ENCODE measurements around the gene ABCG8.
"Not testable (repeated sequence)": the region's sequence is repeated elsewhere in the genome, so short reads cannot be mapped to it uniquely, and the experiment has no call there.

ABCG8 gene

GRCh38 chr2:43894743-43895142 is 56.0 kb downstream of the ABCG8 start:
- in situ Hi-C loops (cut with MboI; ENCODE audit: low sequenced_read_pairs) = no loop called here
- Histone ChIP-seq H3K4me3 (no peak overlapping the region), H3K36me3 (replicated peaks) (peaks cover 85% of the 10 kb centered on the region), H3K9me3 (no peaks in the 10 kb centered on the region), H3K27me3 (ENCODE audit: low read depth) (no peaks in the 10 kb centered on the region), H3K4me1 (peaks cover 42% of the 10 kb centered on the region)
- DNase-seq (ENCODE audit: low spot score in 2 of 2) = no peak

GRCh38 chr2:43896906-43897305 is 58.1 kb downstream of the ABCG8 start:
- peaks cover 72% of the 10 kb centered on the region for H3K36me3 ChIP-seq (replicated peaks)
- peak in 1 of 2 experiments; percentile 69 for DNase-seq (ENCODE audit: low spot score in 2 of 2)
- peaks cover 28% of the 10 kb centered on the region for H3K4me1 ChIP-seq
- H3K4me3 ChIP-seq = no peak overlapping the region
- in situ Hi-C loops (cut with MboI; ENCODE audit: low sequenced_read_pairs) = no loop called here
- no peaks in the 10 kb centered on the region for H3K9me3 ChIP-seq
- H3K27me3 ChIP-seq (ENCODE audit: low read depth) = no peaks in the 10 kb centered on the region

GRCh38 chr2:43897492-43897891 is 58.7 kb downstream of the ABCG8 start:
- H3K4me1 ChIP-seq = peaks cover 28% of the 10 kb centered on the region
- H3K4me3 ChIP-seq = no peak overlapping the region
- H3K27me3 ChIP-seq (ENCODE audit: low read depth) = no peaks in the 10 kb centered on the region
- in situ Hi-C loops (cut with MboI; ENCODE audit: low sequenced_read_pairs) = no loop called here
- no peak for DNase-seq (ENCODE audit: low spot score in 2 of 2)
- H3K36me3 ChIP-seq (replicated peaks) = peaks cover 69% of the 10 kb centered on the region
- H3K9me3 ChIP-seq = no peaks in the 10 kb centered on the region

GRCh38 chr2:43898134-43898837 is 59.5 kb downstream of the ABCG8 start:
- Histone ChIP-seq H3K36me3 (replicated peaks) (peaks cover 61% of the 10 kb centered on the region), H3K4me3 (no peak overlapping the region), H3K27me3 (ENCODE audit: low read depth) (no peaks in the 10 kb centered on the region), H3K9me3 (no peaks in the 10 kb centered on the region), H3K4me1 (peaks cover 28% of the 10 kb centered on the region)
- DNase-seq (ENCODE audit: low spot score in 2 of 2) = peak; percentile 51 to 76
- in situ Hi-C loops (cut with MboI; ENCODE audit: low sequenced_read_pairs) = no loop called here

GRCh38 chr2:43898838-43899346 is 60.1 kb downstream of the ABCG8 start:
- Histone ChIP-seq H3K9me3 (no peaks in the 10 kb centered on the region), H3K4me1 (peaks cover 28% of the 10 kb centered on the region), H3K4me3 (no peak overlapping the region), H3K36me3 (replicated peaks) (peaks cover 55% of the 10 kb centered on the region), H3K27me3 (ENCODE audit: low read depth) (no peaks in the 10 kb centered on the region)
- in situ Hi-C loops (cut with MboI; ENCODE audit: low sequenced_read_pairs) = no loop called here
- no peak for DNase-seq (ENCODE audit: low spot score in 2 of 2)

- H3K4me1 ChIP-seq = peaks cover 33% of the 10 kb centered on the region
- no peaks in the 10 kb centered on the region for H3K9me3 ChIP-seq
- in situ Hi-C loops (cut with MboI; ENCODE audit: low sequenced_read_pairs) = no loop called here
- peaks cover 48% of the 10 kb centered on the region for H3K36me3 ChIP-seq (replicated peaks)
- no peak for DNase-seq (ENCODE audit: low spot score in 2 of 2)
- no peak overlapping the region for H3K4me3 ChIP-seq
- H3K27me3 ChIP-seq (ENCODE audit: low read depth) = no peaks in the 10 kb centered on the region
These were observed 60.8 kb downstream of the ABCG8 start for GRCh38 chr2:43899589-43899988.

- H3K36me3 ChIP-seq (replicated peaks) = peaks cover 14% of the 10 kb centered on the region
- peaks cover 33% of the 10 kb centered on the region for H3K4me1 ChIP-seq
- H3K4me3 ChIP-seq = no peak overlapping the region
- H3K27me3 ChIP-seq (ENCODE audit: low read depth) = no peaks in the 10 kb centered on the region
- H3K9me3 ChIP-seq = no peaks in the 10 kb centered on the region
- in situ Hi-C loops (cut with MboI; ENCODE audit: low sequenced_read_pairs) = no loop called here
- peak; percentile 79 to 100 for DNase-seq (ENCODE audit: low spot score in 2 of 2)
These were observed 66.6 kb downstream of the ABCG8 start for GRCh38 chr2:43905371-43905803.

GRCh38 chr2:43905871-43906270 is 67.1 kb downstream of the ABCG8 start:
- H3K4me1 ChIP-seq = peaks cover 33% of the 10 kb centered on the region
- no peaks in the 10 kb centered on the region for H3K9me3 ChIP-seq
- H3K36me3 ChIP-seq (replicated peaks) = peaks cover 18% of the 10 kb centered on the region
- in situ Hi-C loops (cut with MboI; ENCODE audit: low sequenced_read_pairs) = no loop called here
- no peak for DNase-seq (ENCODE audit: low spot score in 2 of 2)
- H3K27me3 ChIP-seq (ENCODE audit: low read depth) = no peaks in the 10 kb centered on the region
- no peak overlapping the region for H3K4me3 ChIP-seq

- peak in 1 of 2 experiments; percentile 54 for DNase-seq (ENCODE audit: low spot score in 2 of 2)
- no peaks in the 10 kb centered on the region for H3K9me3 ChIP-seq
- H3K36me3 ChIP-seq (replicated peaks) = peaks cover 18% of the 10 kb centered on the region
- H3K4me3 ChIP-seq = no peak overlapping the region
- in situ Hi-C loops (cut with MboI; ENCODE audit: low sequenced_read_pairs) = no loop called here
- no peaks in the 10 kb centered on the region for H3K27me3 ChIP-seq (ENCODE audit: low read depth)
- H3K4me1 ChIP-seq = peaks cover 33% of the 10 kb centered on the region
These were observed 67.8 kb downstream of the ABCG8 start for GRCh38 chr2:43906448-43907109.

- Histone ChIP-seq H3K36me3 (replicated peaks) (peaks cover 55% of the 10 kb centered on the region), H3K4me1 (peaks cover 15% of the 10 kb centered on the region)
- H3K27me3 ChIP-seq (ENCODE audit: low read depth); DNase-seq (ENCODE audit: low spot score in 2 of 2); H3K9me3 ChIP-seq; H3K4me3 ChIP-seq; in situ Hi-C loops (cut with MboI; ENCODE audit: low sequenced_read_pairs): not testable (repeated sequence)
These were observed 72.5 kb downstream of the ABCG8 start for GRCh38 chr2:43911136-43911790.

GRCh38 chr2:43924463-43924862 is 85.7 kb downstream of the ABCG8 start:
- Histone ChIP-seq H3K36me3 (replicated peaks) (peaks cover 52% of the 10 kb centered on the region), H3K27me3 (ENCODE audit: low read depth) (no peaks in the 10 kb centered on the region), H3K4me1 (peaks cover 14% of the 10 kb centered on the region), H3K9me3 (no peaks in the 10 kb centered on the region), H3K4me3 (no peak overlapping the region)
- in situ Hi-C loops (cut with MboI; ENCODE audit: low sequenced_read_pairs) = no loop called here
- no peak for DNase-seq (ENCODE audit: low spot score in 2 of 2)

- Histone ChIP-seq H3K4me3 (no peak overlapping the region), H3K9me3 (no peaks in the 10 kb centered on the region), H3K4me1 (peaks cover 14% of the 10 kb centered on the region), H3K27me3 (ENCODE audit: low read depth) (no peaks in the 10 kb centered on the region), H3K36me3 (replicated peaks) (peaks cover 59% of the 10 kb centered on the region)
- DNase-seq (ENCODE audit: low spot score in 2 of 2) = no peak
- in situ Hi-C loops (cut with MboI; ENCODE audit: low sequenced_read_pairs) = no loop called here
These were observed 86.7 kb downstream of the ABCG8 start for GRCh38 chr2:43925431-43925830.

- H3K36me3 ChIP-seq (replicated peaks) = peaks cover 76% of the 10 kb centered on the region
- H3K4me1 ChIP-seq = no peaks in the 10 kb centered on the region
- H3K27me3 ChIP-seq (ENCODE audit: low read depth) = no peaks in the 10 kb centered on the region
- no peaks in the 10 kb centered on the region for H3K9me3 ChIP-seq
- in situ Hi-C loops (cut with MboI; ENCODE audit: low sequenced_read_pairs) = no loop called here
- no peak for DNase-seq (ENCODE audit: low spot score in 2 of 2)
- no peak overlapping the region for H3K4me3 ChIP-seq
These were observed 88.7 kb downstream of the ABCG8 start for GRCh38 chr2:43927442-43927841.

GRCh38 chr2:43931293-43931692 is 92.5 kb downstream of the ABCG8 start:
- Histone ChIP-seq H3K4me1 (peaks cover 18% of the 10 kb centered on the region), H3K27me3 (ENCODE audit: low read depth) (no peaks in the 10 kb centered on the region), H3K36me3 (replicated peaks) (peaks cover 74% of the 10 kb centered on the region), H3K9me3 (no peaks in the 10 kb centered on the region), H3K4me3 (no peak overlapping the region)
- in situ Hi-C loops (cut with MboI; ENCODE audit: low sequenced_read_pairs) = no loop called here
- DNase-seq (ENCODE audit: low spot score in 2 of 2) = no peak

Data from HAP-1 (cell line).